ENCODE results near the gene ABHD16A.

Gene ABHD16A

GRCh38 chr6:31702819-31703716 is at the start of gene ABHD16A:
Gene ABHD16A (minus strand): TSS chr6:31703324. CDS start chr6:31703281, 43 bp downstream.
- 0 out of 2 replicates have a peak, but pooled peaks cover 4% of the 10 kb centered on the region for H4K20me1 ChIP-seq (ENCODE audit: control insufficient read depth, insufficient read depth, low read depth, low read length)
- H3K27ac ChIP-seq (ENCODE audit: low read depth, low read length), result peak within 1 kb of the TSS; percentile 74
- H3K9me2 ChIP-seq (replicated peaks; ENCODE audit: control insufficient read depth, low read length), result no peaks in the 10 kb centered on the region
- no peak for TF ChIP-seq EZH2phosphoT487 (IDR thresholded peaks at IDR 0.05; ENCODE audit: borderline replicate concordance, low read length)
- TF ChIP-seq, protein P1, sequence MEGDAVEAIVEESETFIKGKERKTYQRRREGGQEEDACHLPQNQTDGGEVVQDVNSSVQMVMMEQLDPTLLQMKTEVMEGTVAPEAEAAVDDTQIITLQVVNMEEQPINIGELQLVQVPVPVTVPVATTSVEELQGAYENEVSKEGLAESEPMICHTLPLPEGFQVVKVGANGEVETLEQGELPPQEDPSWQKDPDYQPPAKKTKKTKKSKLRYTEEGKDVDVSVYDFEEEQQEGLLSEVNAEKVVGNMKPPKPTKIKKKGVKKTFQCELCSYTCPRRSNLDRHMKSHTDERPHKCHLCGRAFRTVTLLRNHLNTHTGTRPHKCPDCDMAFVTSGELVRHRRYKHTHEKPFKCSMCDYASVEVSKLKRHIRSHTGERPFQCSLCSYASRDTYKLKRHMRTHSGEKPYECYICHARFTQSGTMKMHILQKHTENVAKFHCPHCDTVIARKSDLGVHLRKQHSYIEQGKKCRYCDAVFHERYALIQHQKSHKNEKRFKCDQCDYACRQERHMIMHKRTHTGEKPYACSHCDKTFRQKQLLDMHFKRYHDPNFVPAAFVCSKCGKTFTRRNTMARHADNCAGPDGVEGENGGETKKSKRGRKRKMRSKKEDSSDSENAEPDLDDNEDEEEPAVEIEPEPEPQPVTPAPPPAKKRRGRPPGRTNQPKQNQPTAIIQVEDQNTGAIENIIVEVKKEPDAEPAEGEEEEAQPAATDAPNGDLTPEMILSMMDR (IDR thresholded peaks at IDR 0.05; ENCODE audit: low read depth, low read length, poor library complexity, severe bottlenecking), result no peak
- no peaks in the 10 kb centered on the region for H3K9me3 ChIP-seq (ENCODE audit: control insufficient read depth, insufficient read depth, low read length)
- peaks cover 24% of the 10 kb centered on the region for H3K79me2 ChIP-seq (ENCODE audit: control insufficient read depth, low read length)
- H3K27me3 ChIP-seq (ENCODE audit: control insufficient read depth, low read length), result no peaks in the 10 kb centered on the region
- H3K4me1 ChIP-seq (ENCODE audit: control insufficient read depth, low read length), result peaks cover 23% of the 10 kb centered on the region
- H3K36me3 ChIP-seq (ENCODE audit: control insufficient read depth, low read length), result peaks cover 19% of the 10 kb centered on the region
- H3K4me3 ChIP-seq (ENCODE audit: low read length), result peak within 1 kb of the TSS; percentile 88
- peak within 1 kb of the TSS; percentile 74 for H3K4me2 ChIP-seq (ENCODE audit: low read length)
- H3F3A ChIP-seq (ENCODE audit: control insufficient read depth, insufficient read depth), result peaks cover 7% of the 10 kb centered on the region

DNA sequence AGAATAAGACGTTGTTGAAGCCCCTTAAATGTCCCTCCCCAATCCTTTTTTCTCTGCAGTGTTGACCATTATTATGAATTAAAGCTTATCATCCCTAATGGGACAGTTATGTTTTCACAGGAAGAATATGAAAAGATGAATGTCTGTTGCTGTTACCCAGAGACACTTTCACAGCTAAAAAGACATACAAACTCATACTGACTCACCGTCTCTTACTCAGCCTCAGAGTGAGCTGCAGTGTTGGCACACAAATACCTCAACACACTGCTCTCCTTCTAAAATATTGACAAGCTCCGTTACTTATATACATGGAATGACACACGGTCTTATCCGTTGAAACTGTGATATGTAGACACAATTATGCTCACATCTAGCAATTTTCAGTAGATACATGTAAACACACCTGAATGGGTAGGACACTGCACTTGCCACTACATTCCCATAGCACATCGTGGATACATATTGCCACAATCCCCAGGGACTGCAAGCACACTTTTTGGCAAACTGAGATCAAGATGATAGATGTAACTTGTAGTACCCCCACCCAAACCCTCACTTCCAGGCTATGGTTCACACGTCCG is 49.7 kb upstream of the ABHD16A start:
- TF ChIP-seq EZH2phosphoT487 (IDR thresholded peaks at IDR 0.05; ENCODE audit: borderline replicate concordance, low read length), result no peak
- TF ChIP-seq, protein P1 (IDR thresholded peaks at IDR 0.05; ENCODE audit: low read depth, low read length, poor library complexity, severe bottlenecking), result no peak
- H4K20me1 ChIP-seq (ENCODE audit: control insufficient read depth, insufficient read depth, low read depth, low read length), result no peaks in the 10 kb centered on the region
- no peak overlapping the region for H3K4me2 ChIP-seq (ENCODE audit: low read length)
- H3K79me2 ChIP-seq (ENCODE audit: control insufficient read depth, low read length), result no peaks in the 10 kb centered on the region
- no peaks in the 10 kb centered on the region for H3K9me2 ChIP-seq (replicated peaks; ENCODE audit: control insufficient read depth, low read length)
- H3K4me3 ChIP-seq (ENCODE audit: low read length), result no peak overlapping the region
- H3K9me3 ChIP-seq (ENCODE audit: control insufficient read depth, insufficient read depth, low read length), result no peaks in the 10 kb centered on the region
- H3K27ac ChIP-seq (ENCODE audit: low read depth, low read length), result no peak overlapping the region
- no peaks in the 10 kb centered on the region for H3K27me3 ChIP-seq (ENCODE audit: control insufficient read depth, low read length)
- H3K4me1 ChIP-seq (ENCODE audit: control insufficient read depth, low read length), result no peaks in the 10 kb centered on the region
- peaks cover 16% of the 10 kb centered on the region for H3K36me3 ChIP-seq (ENCODE audit: control insufficient read depth, low read length)
- peaks cover 10% of the 10 kb centered on the region for H3F3A ChIP-seq (ENCODE audit: control insufficient read depth, insufficient read depth)

GRCh38 chr6:31750411-31751022 is 47.4 kb upstream of the ABHD16A start:
- Histone ChIP-seq H3K9me3 (ENCODE audit: control insufficient read depth, insufficient read depth, low read length) (no peaks in the 10 kb centered on the region), H3K4me3 (ENCODE audit: low read length) (no peak overlapping the region), H3K9me2 (replicated peaks; ENCODE audit: control insufficient read depth, low read length) (no peaks in the 10 kb centered on the region), H4K20me1 (ENCODE audit: control insufficient read depth, insufficient read depth, low read depth, low read length) (no peaks in the 10 kb centered on the region), H3F3A (ENCODE audit: control insufficient read depth, insufficient read depth) (peaks cover 10% of the 10 kb centered on the region), H3K27ac (ENCODE audit: low read depth, low read length) (no peak overlapping the region), H3K79me2 (ENCODE audit: control insufficient read depth, low read length) (no peaks in the 10 kb centered on the region), H3K27me3 (ENCODE audit: control insufficient read depth, low read length) (no peaks in the 10 kb centered on the region), H3K36me3 (ENCODE audit: control insufficient read depth, low read length) (peaks cover 27% of the 10 kb centered on the region), H3K4me2 (ENCODE audit: low read length) (no peak overlapping the region), H3K4me1 (ENCODE audit: control insufficient read depth, low read length) (no peaks in the 10 kb centered on the region)
- no peak for TF ChIP-seq EZH2phosphoT487 (IDR thresholded peaks at IDR 0.05; ENCODE audit: borderline replicate concordance, low read length)
